HEK293 (cell line): ENCODE results near the gene S100PBP.

Experiments used
- MZF1 ChIP-seq: fragments of 450-650 bp; formaldehyde crosslinking; IDR thresholded peaks from 2 replicates; pipeline ENCODE4 v1.5.1; 2017; ENCODE audit warnings: missing biosample characterization, missing genetic modification characterization, borderline replicate concordance
- SP3 ChIP-seq: fragments of 450-650 bp; formaldehyde crosslinking; IDR thresholded peaks from 2 replicates; pipeline ENCODE4 v1.5.1; 2016; ENCODE audit warnings: missing biosample characterization, missing genetic modification characterization
- TCF7L2 ChIP-seq: IDR thresholded peaks from 2 replicates; pipeline ENCODE4 v1.6.1; 2011; ENCODE audit warnings: low read depth, mild to moderate bottlenecking, inconsistent platforms, low read length, moderate library complexity, borderline replicate concordance
- YY2 ChIP-seq: fragments of 450-650 bp; formaldehyde crosslinking; IDR thresholded peaks from 2 replicates; pipeline ENCODE4 v1.5.1; 2016; ENCODE audit warnings: missing biosample characterization, missing genetic modification characterization
- ZEB2 ChIP-seq: fragments of 450-650 bp; formaldehyde crosslinking; IDR thresholded peaks from 2 replicates; pipeline ENCODE4 v1.5.1; 2016; ENCODE audit warnings: missing biosample characterization, missing genetic modification characterization
- ZNF202 ChIP-seq: fragments of 450-650 bp; formaldehyde crosslinking; IDR thresholded peaks from 2 replicates; pipeline ENCODE4 v1.5.1; 2016; ENCODE audit warnings: missing biosample characterization, missing genetic modification characterization, borderline replicate concordance
- ZNF221 ChIP-seq: fragments of 450-650 bp; formaldehyde crosslinking; IDR thresholded peaks from 2 replicates; pipeline ENCODE4 v1.5.1; 2017; ENCODE audit warnings: missing biosample characterization, missing genetic modification characterization, borderline replicate concordance
- ZNF747 ChIP-seq: fragments of 450-650 bp; formaldehyde crosslinking; IDR thresholded peaks from 2 replicates; pipeline ENCODE4 v1.5.1; 2016; ENCODE audit warnings: missing biosample characterization, missing genetic modification characterization
- ZNF776 ChIP-seq: fragments of 450-650 bp; formaldehyde crosslinking; IDR thresholded peaks from 2 replicates; pipeline ENCODE4 v1.5.0; 2017; ENCODE audit warnings: missing biosample characterization, missing genetic modification characterization, borderline replicate concordance
- TF ChIP-seq, protein P1 (sequence below): fragments of 450-650 bp; formaldehyde crosslinking; IDR thresholded peaks from 2 replicates; pipeline ENCODE4 v1.5.1; 2016; ENCODE audit warnings: missing biosample characterization, missing genetic modification characterization
- TF ChIP-seq, protein P2 (sequence below): fragments of 450-650 bp; formaldehyde crosslinking; IDR thresholded peaks from 2 replicates; pipeline ENCODE4 v1.5.1; 2016; ENCODE audit warnings: missing biosample characterization, missing genetic modification characterization

DNA sequence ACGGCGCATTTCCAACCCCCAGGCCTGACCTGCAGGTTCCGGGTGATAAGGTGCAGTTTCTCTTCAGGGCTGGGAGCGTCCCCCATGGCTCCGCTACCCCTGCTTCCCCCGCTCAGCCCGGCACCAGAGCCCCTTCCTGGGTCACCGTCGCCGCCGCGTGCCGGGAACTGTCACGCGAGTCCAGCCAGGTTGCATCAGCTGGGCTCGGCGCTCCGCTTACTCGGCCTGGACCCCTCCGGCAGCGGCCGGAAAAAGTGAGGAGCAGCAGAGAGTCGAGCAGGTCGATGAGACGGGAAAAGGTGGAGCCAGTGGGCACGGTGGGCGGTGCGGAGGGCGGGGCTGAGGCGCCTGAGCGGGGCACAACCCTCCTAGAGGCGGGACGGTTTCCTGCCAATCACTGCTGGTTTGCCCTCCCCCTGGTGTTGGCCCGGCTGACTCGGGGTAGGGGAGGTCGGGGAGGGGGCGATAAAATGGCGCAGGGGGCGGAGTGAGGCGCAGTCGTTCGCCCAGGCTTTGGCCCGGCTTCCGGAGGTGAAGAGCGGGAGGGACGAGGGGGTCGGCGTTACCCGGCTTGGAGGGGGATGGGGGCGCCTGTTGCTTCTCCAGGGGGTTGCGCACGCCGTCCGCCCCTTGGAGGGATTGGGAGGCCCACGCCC lies at the start of gene S100PBP, which contains the start of gene YARS1:
- TF ChIP-seq, protein P1, sequence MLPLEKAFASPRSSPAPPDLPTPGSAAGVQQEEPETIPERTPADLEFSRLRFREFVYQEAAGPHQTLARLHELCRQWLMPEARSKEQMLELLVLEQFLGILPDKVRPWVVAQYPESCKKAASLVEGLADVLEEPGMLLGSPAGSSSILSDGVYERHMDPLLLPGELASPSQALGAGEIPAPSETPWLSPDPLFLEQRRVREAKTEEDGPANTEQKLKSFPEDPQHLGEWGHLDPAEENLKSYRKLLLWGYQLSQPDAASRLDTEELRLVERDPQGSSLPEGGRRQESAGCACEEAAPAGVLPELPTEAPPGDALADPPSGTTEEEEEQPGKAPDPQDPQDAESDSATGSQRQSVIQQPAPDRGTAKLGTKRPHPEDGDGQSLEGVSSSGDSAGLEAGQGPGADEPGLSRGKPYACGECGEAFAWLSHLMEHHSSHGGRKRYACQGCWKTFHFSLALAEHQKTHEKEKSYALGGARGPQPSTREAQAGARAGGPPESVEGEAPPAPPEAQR (tag by site-specific recombination), result peak; percentile 96
- TF ChIP-seq SP3 (tag by site-specific recombination) (peak; percentile 99), ZNF747 (tag by site-specific recombination) (no peak), TCF7L2 (no peak), ZNF776 (tag by site-specific recombination) (no peak), YY2 (tag by site-specific recombination) (peak; percentile 81), ZEB2 (peak; percentile 89), MZF1 (tag by site-specific recombination) (no peak), ZNF202 (tag by site-specific recombination) (no peak), ZNF221 (tag by site-specific recombination) (no peak)
- TF ChIP-seq, protein P2, sequence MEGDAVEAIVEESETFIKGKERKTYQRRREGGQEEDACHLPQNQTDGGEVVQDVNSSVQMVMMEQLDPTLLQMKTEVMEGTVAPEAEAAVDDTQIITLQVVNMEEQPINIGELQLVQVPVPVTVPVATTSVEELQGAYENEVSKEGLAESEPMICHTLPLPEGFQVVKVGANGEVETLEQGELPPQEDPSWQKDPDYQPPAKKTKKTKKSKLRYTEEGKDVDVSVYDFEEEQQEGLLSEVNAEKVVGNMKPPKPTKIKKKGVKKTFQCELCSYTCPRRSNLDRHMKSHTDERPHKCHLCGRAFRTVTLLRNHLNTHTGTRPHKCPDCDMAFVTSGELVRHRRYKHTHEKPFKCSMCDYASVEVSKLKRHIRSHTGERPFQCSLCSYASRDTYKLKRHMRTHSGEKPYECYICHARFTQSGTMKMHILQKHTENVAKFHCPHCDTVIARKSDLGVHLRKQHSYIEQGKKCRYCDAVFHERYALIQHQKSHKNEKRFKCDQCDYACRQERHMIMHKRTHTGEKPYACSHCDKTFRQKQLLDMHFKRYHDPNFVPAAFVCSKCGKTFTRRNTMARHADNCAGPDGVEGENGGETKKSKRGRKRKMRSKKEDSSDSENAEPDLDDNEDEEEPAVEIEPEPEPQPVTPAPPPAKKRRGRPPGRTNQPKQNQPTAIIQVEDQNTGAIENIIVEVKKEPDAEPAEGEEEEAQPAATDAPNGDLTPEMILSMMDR, result peak; percentile 7; the same call in 1 of the 2 replicates
